B cell (primary cell): ENCODE measurements around the gene CA5A. TPM values are rescaled to one million over a fixed set of nuclear protein-coding genes. Genes with fewer than 3 reads are reported as not detected.
"Not testable (repeated sequence)": the region's sequence is repeated elsewhere in the genome, so short reads cannot be mapped to it uniquely, and the experiment has no call there.

Source experiments
- ATAC-seq: fragments of 200-7000 bp; cut with Tn5 transposase; one replicate; pipeline ENCODE4 v1.10.0; 2021; ENCODE audit warnings: low read depth, mild to moderate bottlenecking, moderate number of reproducible peaks, moderate library complexity
- CTCF ChIA-PET: fragments of 350-600 bp; sonication (Branson Sonifier 250); formaldehyde crosslinking; loops from one replicate; lab custom pipeline; 2021; ENCODE audit warnings: antibody characterized with exemption, inconsistent platforms; lab: Charles Lee
- POLR2A ChIA-PET: fragments of 350-600 bp; sonication (Branson Sonifier 250); formaldehyde crosslinking; loops from one replicate; lab custom pipeline; 2021; ENCODE audit warnings: antibody characterized with exemption; lab: Charles Lee
- DNase-seq: peaks from one replicate; pipeline ENCODE4 v3.0.0; 2013
- H2AFZ ChIP-seq: 2 replicates; pipeline ENCODE4 v1.6.1; 2012; ENCODE audit warnings: mild to moderate bottlenecking, low read depth, low read length; ENCODE audit not compliant: insufficient read depth, poor library complexity, severe bottlenecking
- H3K27ac ChIP-seq, 2 donors: 1 replicate in 1 of 2; 2 replicates in 1 of 2; pipeline ENCODE4 v1.5.1; 2012 to 2013; ENCODE audit warnings: low read length in 2 of 2, mild to moderate bottlenecking in 2 of 2, moderate library complexity in 1 of 2
- H3K27me3 ChIP-seq, 4 experiments: fragments of 200-600 bp in 1 of 4; sonication (generic) in 1 of 4; replicated peaks in 1 of 4; 1 replicate in 2 of 4; 2 replicates in 2 of 4; pipeline versions ENCODE4 v1.6.1 to v1.7.0; 2013 to 2016; ENCODE audit warnings: low read length in 3 of 4, mild to moderate bottlenecking in 2 of 4, mixed read lengths in 1 of 4, moderate library complexity in 1 of 4; ENCODE audit not compliant: insufficient read depth in 4 of 4, control insufficient read depth in 3 of 4; ENCODE audit errors: control extremely low read depth in 1 of 4
- H3K36me3 ChIP-seq, 2 experiments: replicated peaks in 1 of 2; 1 replicate in 1 of 2; 2 replicates in 1 of 2; pipeline versions ENCODE4 v1.6.1 to v1.7.1; 2013; ENCODE audit warnings: low read length in 1 of 2; ENCODE audit not compliant: insufficient read depth in 2 of 2, control insufficient read depth in 1 of 2; ENCODE audit errors: control extremely low read depth in 1 of 2, extremely low read depth in 1 of 2
- H3K4me1 ChIP-seq, 2 donors: fragments of 200-600 bp in 1 of 2; sonication (generic) in 1 of 2; 1 replicate in 1 of 2; 2 replicates in 1 of 2; pipeline versions ENCODE4 v1.5.1 to v1.6.1; 2013 to 2017; ENCODE audit warnings: low read length in 2 of 2; ENCODE audit not compliant: control insufficient read depth in 2 of 2, insufficient read depth in 2 of 2
- H3K4me2 ChIP-seq: replicated peaks from 2 replicates; pipeline ENCODE3; 2012; ENCODE audit warnings: mild to moderate bottlenecking, low read depth, low read length; ENCODE audit not compliant: poor library complexity, severe bottlenecking
- H3K4me3 ChIP-seq, 5 experiments: fragments of 200-600 bp in 1 of 5; sonication (generic) in 1 of 5; 1 replicate in 3 of 5; 2 replicates in 2 of 5; pipeline versions ENCODE4 v1.5.1 to v1.7.0; 2011 to 2016; ENCODE audit warnings: low read length in 4 of 5, mild to moderate bottlenecking in 4 of 5, low read depth in 2 of 5, control low read depth in 1 of 5, moderate library complexity in 1 of 5; ENCODE audit not compliant: insufficient read depth in 1 of 5; ENCODE audit errors: control extremely low read depth in 1 of 5, extremely low read depth in 1 of 5
- H3K79me2 ChIP-seq: fragments of 200-600 bp; sonication (generic); one replicate; pipeline ENCODE4 v1.6.0; 2016; ENCODE audit warnings: low read length; ENCODE audit not compliant: control insufficient read depth, insufficient read depth
- H3K9ac ChIP-seq: fragments of 200-600 bp; sonication (generic); 2 replicates; pipeline ENCODE4 v1.6.1; 2017; ENCODE audit warnings: mild to moderate bottlenecking, low read length, moderate library complexity
- H3K9me3 ChIP-seq, 3 donors: one replicate each; pipeline versions ENCODE4 v1.6.1 to v1.7.1; 2013; ENCODE audit warnings: low read length in 2 of 3; ENCODE audit not compliant: control insufficient read depth in 2 of 3, insufficient read depth in 1 of 3; ENCODE audit errors: control extremely low read depth in 1 of 3
- H4K20me1 ChIP-seq: 2 replicates; pipeline ENCODE4 v1.6.0; 2012; ENCODE audit warnings: mild to moderate bottlenecking, low read length; ENCODE audit not compliant: insufficient read depth, control insufficient read depth, poor library complexity, severe bottlenecking
- H3K27ac Mint-ChIP-seq: one replicate; pipeline ENCODE4 v1.8.0; 2021; ENCODE audit warnings: mixed read lengths
- H3K27me3 Mint-ChIP-seq: one replicate; pipeline ENCODE4 v1.8.0; 2021; ENCODE audit warnings: mixed read lengths
- H3K4me1 Mint-ChIP-seq: one replicate; pipeline ENCODE4 v1.8.0; 2021; ENCODE audit warnings: mixed read lengths
- H3K4me3 Mint-ChIP-seq: one replicate; pipeline ENCODE4 v1.8.0; 2021; ENCODE audit warnings: mixed read lengths
- H3K9me3 Mint-ChIP-seq: one replicate; pipeline ENCODE4 v1.8.0; 2022; ENCODE audit warnings: mixed read lengths; ENCODE audit not compliant: insufficient read depth
- WGBS: methylation state at CpG from one replicate; pipeline ENCODE4 v1.1.5; 2013; ENCODE audit warnings: missing lambda C conversion rate; ENCODE audit not compliant: insufficient coverage; 5-methylcytosine and 5-hydroxymethylcytosine counted together
- intact Hi-C: fragments of 100-400 bp; cut with micrococcal nuclease; formaldehyde crosslinking; loops from one replicate; pipeline ENCODE4 v1.10.0; 2022
- polyA plus RNA-seq: library from polyadenylated mRNA; depleted of rRNA; stranded (reverse); fragments of >200 nt; gene quantifications from 2 replicates; pipeline ENCODE4 v1.2.3, GENCODE V29; 2012
- total RNA-seq, 2 donors: library from RNA; stranded (reverse); fragments of 120-200 nt in 1 of 2; gene quantifications; 1 replicate in 1 of 2; 2 replicates in 1 of 2; pipeline versions ENCODE4 v1.2.3 to v1.2.4, GENCODE V29; 2013 to 2022

The CA5A gene
- total and polyA plus RNA-seq, 2 donors (not counting 1 experiment from before 2014, with no cell fraction given), result 0.27 TPM; not detected in 1

DNA sequence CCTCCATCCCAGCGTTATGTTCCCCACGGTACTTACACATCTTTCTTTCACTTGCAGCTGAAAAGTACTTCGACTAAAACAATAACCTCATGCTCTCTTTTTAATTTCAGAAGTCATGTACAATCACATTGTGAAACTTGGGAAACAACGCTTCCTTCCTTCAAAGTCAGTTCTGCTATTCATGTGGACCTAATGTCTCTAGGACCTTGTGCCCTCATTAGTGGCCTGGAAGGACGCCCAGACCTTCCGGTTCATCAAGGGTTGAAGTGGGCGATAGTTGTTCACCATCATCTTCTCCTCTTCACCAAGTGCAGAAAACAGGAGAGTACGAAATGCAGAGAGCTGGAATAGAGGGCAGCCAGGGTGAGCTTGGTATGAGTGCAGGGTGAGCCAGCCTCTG, 48.4 kb downstream of the CA5A start:
- H3K27me3 ChIP-seq, H3K4me3 Mint-ChIP-seq, H3K4me1 ChIP-seq, H3K9me3 Mint-ChIP-seq, H3K4me1 Mint-ChIP-seq, H3K9ac ChIP-seq, H3K79me2 ChIP-seq, H3K27ac ChIP-seq, H3K36me3 ChIP-seq, H3K4me2 ChIP-seq, ATAC-seq, POLR2A ChIA-PET, H3K4me3 ChIP-seq, DNase-seq, H2AFZ ChIP-seq, H3K27ac Mint-ChIP-seq, intact Hi-C loops, H4K20me1 ChIP-seq, H3K9me3 ChIP-seq: not testable (repeated sequence)
- CTCF ChIA-PET, result interaction anchor here (1.2 kb wide), 1 partner anchor 18 kb away, joined by 7 read pairs; no protein-coding TSS in a partner anchor
- H3K27me3 Mint-ChIP-seq, result peaks cover 11% of the 10 kb centered on the region
- 68% methylated on average over 6 of the region's 8 CpGs for WGBS

DNA sequence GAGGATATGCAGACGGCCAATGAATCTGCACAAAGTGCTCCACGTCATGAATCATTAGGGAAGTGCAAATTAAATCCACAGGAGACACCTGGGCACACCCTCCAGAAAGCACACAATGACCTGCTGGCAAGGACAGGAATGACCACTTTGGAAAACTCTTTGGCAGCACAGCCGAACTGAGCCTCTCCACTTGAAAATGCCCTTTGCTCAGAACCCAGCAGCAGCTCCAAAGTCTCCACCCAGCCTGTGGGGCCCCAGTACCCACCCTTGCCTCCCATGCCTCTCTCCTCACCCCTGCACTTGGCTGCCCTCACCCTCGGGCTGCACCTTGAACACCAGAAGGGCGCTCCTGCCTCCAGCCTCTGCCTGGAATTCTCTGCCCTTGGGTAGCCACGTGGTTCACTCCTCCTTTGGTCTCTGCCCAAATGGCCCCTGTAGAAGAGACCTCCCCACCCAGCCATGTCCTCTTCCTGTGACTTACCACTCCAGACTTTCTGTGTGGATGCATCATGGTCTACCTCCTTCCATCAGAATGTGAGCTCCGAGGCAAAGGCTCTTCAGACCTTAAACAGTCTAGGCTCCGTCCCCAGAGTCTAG, 50.9 kb downstream of the CA5A start:
- H3K79me2 ChIP-seq, H3K4me1 ChIP-seq, intact Hi-C loops, H3K9ac ChIP-seq, H3K27ac Mint-ChIP-seq, H3K4me3 Mint-ChIP-seq, H3K36me3 ChIP-seq, POLR2A ChIA-PET, H4K20me1 ChIP-seq, ATAC-seq, H2AFZ ChIP-seq, H3K9me3 Mint-ChIP-seq, H3K27ac ChIP-seq, CTCF ChIA-PET, H3K4me2 ChIP-seq, DNase-seq, H3K4me1 Mint-ChIP-seq, H3K9me3 ChIP-seq, H3K4me3 ChIP-seq, H3K27me3 ChIP-seq: not testable (repeated sequence)
- WGBS, result 53% methylated on average over 5 of the region's 8 CpGs
- H3K27me3 Mint-ChIP-seq, result peaks cover 17% of the 10 kb centered on the region
